GM12875 (cell line): ENCODE data around the gene CBX3.
"Not testable (repeated sequence)": the region's sequence is repeated elsewhere in the genome, so short reads cannot be mapped to it uniquely, and the experiment has no call there.

Experiments used
- H3K4me3 ChIP-seq: one replicate; pipeline ENCODE4 v1.5.1; 2011; ENCODE audit warnings: low read depth, low read length, control low read depth
- TF ChIP-seq, protein P1 (sequence below): IDR thresholded peaks from 2 replicates; pipeline ENCODE4 v1.5.1; 2011; ENCODE audit warnings: low read depth, mild to moderate bottlenecking, control low read depth, inconsistent platforms, low read length, moderate library complexity, borderline replicate concordance; ENCODE audit not compliant: insufficient read depth

The CBX3 gene

GRCh38 chr7:26156451-26157420 is 44.8 kb upstream of the CBX3 start:
- H3K4me3 ChIP-seq, result peak overlapping the region; percentile 27
- TF ChIP-seq, protein P1, sequence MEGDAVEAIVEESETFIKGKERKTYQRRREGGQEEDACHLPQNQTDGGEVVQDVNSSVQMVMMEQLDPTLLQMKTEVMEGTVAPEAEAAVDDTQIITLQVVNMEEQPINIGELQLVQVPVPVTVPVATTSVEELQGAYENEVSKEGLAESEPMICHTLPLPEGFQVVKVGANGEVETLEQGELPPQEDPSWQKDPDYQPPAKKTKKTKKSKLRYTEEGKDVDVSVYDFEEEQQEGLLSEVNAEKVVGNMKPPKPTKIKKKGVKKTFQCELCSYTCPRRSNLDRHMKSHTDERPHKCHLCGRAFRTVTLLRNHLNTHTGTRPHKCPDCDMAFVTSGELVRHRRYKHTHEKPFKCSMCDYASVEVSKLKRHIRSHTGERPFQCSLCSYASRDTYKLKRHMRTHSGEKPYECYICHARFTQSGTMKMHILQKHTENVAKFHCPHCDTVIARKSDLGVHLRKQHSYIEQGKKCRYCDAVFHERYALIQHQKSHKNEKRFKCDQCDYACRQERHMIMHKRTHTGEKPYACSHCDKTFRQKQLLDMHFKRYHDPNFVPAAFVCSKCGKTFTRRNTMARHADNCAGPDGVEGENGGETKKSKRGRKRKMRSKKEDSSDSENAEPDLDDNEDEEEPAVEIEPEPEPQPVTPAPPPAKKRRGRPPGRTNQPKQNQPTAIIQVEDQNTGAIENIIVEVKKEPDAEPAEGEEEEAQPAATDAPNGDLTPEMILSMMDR, result no peak

- no peak overlapping the region for H3K4me3 ChIP-seq
- TF ChIP-seq, protein P1, result no peak
Observed at GRCh38 chr7:26157520-26158105, 43.9 kb upstream of the CBX3 start.

DNA sequence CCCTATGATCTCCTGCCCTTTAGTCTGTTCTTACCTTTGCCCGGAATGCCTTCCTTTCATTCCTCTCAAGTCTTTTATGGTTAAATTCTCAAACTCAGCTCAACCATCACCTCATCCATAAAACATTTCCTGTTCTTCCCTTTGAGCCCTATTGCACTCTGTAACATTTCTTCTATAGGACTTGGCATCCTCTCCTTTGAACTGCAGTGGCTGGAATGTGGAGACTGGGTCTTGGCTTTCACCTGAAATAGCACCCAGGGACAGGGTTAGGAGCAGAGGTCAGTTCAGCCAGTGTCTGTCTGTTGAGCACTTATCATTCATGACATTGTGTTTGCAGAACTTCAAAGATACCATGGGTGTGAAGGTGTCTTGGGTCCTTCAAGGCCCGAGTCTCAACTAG is 42.3 kb upstream of the CBX3 start:
- no peak overlapping the region for H3K4me3 ChIP-seq
- TF ChIP-seq, protein P1, result no peak

DNA sequence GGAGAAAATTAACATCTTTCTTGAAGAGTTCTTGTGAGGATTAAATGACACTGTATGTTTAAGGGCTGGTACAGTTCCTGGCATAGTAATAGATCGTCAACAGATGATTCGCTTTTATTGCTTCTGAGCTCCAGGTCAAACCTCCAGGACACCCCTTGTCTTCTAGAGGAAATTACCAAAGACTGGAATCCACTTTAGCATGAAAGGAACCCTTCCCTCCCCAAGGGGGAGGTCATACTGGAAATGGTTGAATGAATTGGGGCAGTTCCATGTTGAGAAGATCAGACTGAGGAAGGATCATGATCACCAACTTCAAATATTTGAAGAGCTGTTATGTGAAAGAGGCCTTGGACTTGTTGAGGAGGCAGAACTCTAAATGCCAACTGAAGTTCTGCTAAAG is 40.6 kb upstream of the CBX3 start:
- TF ChIP-seq, protein P1, result no peak
- no peak overlapping the region for H3K4me3 ChIP-seq

DNA sequence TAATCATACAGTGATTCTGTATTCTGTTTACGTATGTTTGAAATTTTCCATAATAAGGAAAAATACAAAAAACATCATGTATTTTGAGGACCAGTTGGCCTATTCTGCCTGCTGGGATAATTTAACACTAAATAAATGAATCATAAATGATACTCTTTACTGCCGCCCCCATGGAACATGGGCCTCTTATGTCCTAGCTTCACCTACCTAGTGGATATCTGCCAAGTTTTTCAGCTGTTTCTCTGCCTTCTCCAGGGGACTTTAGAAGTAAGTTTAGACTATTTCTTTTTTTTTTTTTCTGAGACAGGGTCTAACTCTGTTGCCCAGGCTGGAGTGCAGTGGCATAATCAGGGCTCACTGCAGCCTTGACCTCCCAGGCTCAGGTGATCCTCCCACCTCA is 39.1 kb upstream of the CBX3 start:
- H3K4me3 ChIP-seq, result no peak overlapping the region
- TF ChIP-seq, protein P1, result no peak

DNA sequence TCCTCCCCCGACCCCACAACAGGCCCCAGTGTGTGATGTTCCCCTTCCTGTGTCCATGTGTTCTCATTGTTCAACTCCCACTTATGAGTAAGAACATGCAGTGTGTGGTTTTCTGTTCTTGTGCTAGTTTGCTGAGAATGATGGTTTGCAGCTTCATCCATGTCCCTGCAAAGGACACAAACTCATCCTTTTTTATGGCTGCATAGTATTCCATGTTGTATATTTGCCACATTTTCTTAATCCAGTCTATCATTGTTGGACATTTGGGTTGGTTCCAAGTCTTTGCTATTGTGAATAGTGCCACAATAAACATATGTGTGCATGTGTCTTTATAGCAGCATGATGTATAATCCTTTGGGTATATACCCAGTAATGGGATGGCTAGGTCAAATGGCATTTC is 37.7 kb upstream of the CBX3 start:
- H3K4me3 ChIP-seq, result not testable (repeated sequence)

GRCh38 chr7:26165950-26166683 is 35.4 kb upstream of the CBX3 start:
- H3K4me3 ChIP-seq, result no peak overlapping the region
- TF ChIP-seq, protein P1, result no peak
